ENCODE results near the gene SLC35B4.

The SLC35B4 gene

GRCh38 chr7:134289841-134290240 lies 26.9 kb downstream of the SLC35B4 start:
- DNase-seq (ENCODE audit: low spot score), result no peak

GRCh38 chr7:134289423-134289822 lies 27.3 kb downstream of the SLC35B4 start:
- DNase-seq (ENCODE audit: low spot score), result no peak

DNA sequence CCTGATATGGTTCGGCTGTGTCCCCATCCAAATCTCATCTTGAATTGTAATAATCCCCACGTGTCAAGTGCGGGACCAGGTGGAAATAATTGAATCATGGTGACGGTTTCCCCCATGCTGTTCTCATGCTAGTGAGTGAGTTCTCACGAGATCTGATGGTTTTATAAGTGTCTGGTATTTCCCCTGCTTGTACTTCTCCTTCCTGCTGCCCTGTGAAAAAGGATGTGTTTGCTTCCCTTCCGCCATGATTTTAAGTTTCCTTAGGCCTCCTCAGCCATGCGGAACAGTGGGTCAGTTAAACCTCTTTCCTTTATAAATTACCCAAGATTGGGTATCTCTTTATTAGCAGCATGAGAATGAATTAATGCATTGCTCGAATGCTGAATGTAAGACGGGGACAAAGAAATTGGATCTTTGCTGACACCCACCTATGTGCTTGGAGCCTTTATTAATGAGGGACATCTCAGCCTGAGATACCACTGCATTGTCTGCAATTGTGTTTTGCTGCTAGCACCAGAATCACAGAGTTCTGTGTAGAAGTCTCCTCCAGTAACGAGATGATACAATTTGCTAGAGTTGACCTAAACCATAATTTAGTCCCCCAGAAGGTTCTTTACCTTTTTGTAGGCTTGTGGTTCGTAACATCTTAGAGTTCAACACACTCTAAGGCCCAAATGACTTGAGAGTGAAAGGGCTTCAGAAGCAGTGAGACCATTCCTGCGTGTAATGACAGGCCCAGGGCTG lies 28.6 kb downstream of the SLC35B4 start:
- DNase-seq (ENCODE audit: low spot score), result no peak

DNA sequence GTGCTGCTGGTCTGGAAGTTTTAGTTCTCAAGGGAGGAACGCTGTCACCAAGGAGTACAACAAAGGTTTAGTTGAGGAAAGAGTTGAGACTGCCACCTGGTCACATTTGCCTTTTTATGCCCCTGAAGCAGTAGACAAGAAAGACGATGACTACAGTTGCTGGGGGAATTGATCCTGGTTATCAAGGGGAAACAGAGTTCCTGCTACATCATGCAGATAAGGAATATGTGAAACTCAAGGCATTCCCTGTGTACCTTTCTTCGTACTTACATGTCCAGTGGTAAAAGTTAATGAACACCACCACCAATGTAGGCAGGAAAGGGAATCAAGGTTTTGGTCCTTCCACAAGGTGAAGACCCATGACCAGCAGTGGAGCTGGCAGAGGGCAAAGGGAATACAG lies 31.8 kb downstream of the SLC35B4 start:
- no peak for DNase-seq (ENCODE audit: low spot score)

DNA sequence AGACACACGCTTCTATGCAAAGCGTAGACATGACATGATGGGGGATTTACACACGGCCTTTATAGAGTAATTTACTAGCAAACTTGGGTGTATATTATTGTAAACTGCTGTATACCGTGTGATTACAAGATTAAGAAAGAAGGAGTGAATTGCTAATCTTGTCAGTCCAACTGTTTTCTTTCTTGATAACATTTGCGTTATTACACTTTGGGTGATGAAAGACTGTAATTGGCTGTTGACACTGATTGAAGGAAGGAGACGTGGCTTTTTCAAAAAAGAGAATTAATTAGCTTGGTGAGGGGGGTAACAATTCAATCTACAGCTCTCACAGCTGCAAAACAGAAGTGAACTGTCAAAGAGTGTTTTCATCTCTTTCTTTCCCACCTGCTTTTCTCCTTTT lies 32.7 kb downstream of the SLC35B4 start:
- DNase-seq (ENCODE audit: low spot score), result no peak

DNA sequence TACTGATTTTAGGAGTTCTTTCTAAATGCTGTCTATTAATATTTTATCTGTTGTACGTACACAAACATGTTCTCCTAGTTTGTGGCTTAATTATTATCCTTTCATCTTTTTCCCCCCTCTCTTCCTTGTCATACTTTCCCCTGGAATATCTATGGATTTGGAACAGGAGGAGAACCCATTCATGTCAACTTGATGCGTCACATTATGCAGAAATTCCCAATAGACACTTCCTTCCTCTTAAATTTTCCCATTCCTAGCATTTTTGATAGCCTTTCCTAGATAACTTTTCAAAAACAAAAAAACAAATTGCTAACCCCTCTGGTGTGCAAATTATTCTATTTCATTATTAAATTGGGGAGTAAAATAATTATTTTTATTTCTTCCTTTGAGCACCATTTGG lies 36.2 kb downstream of the SLC35B4 start:
- DNase-seq (ENCODE audit: low spot score), result no peak

GRCh38 chr7:134279898-134280297 lies 36.8 kb downstream of the SLC35B4 start:
- DNase-seq (ENCODE audit: low spot score), result no peak

GRCh38 chr7:134279336-134279735 lies 37.4 kb downstream of the SLC35B4 start:
- no peak for DNase-seq (ENCODE audit: low spot score)

GRCh38 chr7:134278502-134279153 lies 38.1 kb downstream of the SLC35B4 start:
- DNase-seq (ENCODE audit: low spot score), result no peak

GRCh38 chr7:134276951-134277350 lies 39.8 kb downstream of the SLC35B4 start:
- no peak for DNase-seq (ENCODE audit: low spot score)

GRCh38 chr7:134262322-134262721 lies 54.4 kb downstream of the SLC35B4 start:
- DNase-seq (ENCODE audit: low spot score), result no peak

DNA sequence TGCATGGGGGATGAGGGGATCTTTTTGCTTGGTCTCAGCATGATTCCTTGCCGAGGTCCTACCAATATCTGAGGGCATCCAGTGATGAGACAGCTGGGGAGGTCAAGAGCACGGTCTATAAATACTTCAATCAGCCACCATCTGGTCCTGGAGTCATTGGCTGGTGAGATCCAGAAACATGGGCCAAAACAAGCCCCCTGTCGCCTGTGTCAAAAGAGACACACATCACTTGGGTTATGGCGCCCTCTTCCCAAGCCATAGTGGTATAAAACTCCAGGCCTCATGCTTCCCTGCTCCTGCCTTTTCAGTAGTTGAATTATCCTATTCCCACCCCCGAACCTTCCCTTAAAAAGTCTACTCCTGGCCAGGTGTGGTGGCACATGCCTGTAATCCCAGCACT lies 60.9 kb downstream of the SLC35B4 start:
- DNase-seq (ENCODE audit: low spot score), result peak; percentile 33

DNA sequence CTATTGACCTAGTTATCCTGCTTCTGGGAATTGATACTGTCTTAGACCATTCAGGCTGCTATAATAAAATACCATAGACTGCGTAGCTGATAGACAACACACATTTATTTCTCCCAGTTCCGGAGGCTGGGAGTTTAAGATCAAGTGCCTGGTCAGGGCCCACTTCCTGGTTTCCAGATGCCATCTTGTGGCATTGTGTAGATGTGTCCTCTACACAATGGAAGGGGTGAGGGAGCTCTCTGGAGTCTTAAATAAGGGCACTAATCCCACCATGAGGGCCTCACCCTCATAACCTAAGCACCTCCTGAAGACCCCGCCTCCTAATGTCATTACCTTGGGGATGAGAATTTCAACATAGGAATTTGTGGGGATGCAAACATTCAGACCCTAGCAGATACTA lies 62.4 kb downstream of the SLC35B4 start:
- no peak for DNase-seq (ENCODE audit: low spot score)

DNA sequence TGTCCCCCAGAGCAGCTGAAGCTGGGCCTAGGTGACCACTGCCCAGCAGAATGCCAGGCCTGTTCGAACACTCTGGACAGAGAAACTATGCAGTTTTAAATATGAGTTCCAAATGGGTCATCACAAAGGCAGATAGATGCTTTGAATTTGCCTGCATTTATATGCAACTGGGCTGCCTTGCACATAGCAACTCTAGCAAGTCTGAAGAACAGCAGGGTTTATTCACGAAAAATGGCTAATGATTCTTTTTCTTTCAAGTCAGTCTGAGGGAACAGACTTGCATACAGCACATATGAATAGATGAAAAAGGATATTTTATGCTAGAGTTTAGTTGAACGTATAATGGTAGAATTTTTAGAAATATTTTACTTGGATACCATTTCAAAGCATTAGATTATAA lies 68.5 kb downstream of the SLC35B4 start:
- no peak for DNase-seq (ENCODE audit: low spot score)

DNA sequence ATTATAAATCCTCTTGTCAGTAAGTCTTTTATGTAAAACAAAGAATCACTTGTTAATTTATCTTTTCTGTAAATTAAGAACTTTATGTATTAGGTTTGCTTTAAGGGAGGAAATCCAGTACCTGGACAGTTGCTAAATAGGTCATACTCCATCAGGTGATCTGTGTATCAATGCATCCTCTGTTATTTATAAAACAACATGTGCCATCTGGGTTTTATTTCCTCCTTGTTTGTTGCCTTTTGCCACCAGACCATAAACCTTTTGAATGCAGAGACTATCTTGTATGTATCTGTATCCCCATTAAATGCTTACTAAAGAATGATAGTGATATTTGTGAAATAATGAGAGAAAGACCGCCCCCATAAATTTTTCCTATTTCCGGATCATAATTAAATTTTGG lies 70.0 kb downstream of the SLC35B4 start:
- no peak for DNase-seq (ENCODE audit: low spot score)

GRCh38 chr7:134246347-134246746 lies 70.4 kb downstream of the SLC35B4 start:
- no peak for DNase-seq (ENCODE audit: low spot score)

GRCh38 chr7:134245253-134245652 lies 71.5 kb downstream of the SLC35B4 start:
- no peak for DNase-seq (ENCODE audit: low spot score)
